Peyer's patch (tissue), 4 donors: Measurements from ENCODE around the gene VANGL1.

Source experiments
- POLR2A ChIP-seq, 2 donors: fragments of 450-650 bp; IDR thresholded peaks; one replicate each; pipeline ENCODE4 v1.5.1; 2017; ENCODE audit warnings: antibody characterized with exemption in 2 of 2, mild to moderate bottlenecking in 2 of 2, moderate library complexity in 2 of 2
- TF ChIP-seq, protein P1 (sequence below), 6 experiments: fragments of 450-650 bp in 4 of 6; fragments of 200-600 bp in 2 of 6; sonication (generic) in 1 of 6; IDR thresholded peaks; one replicate each; pipeline ENCODE4 v1.5.1; 2017 to 2019; ENCODE audit warnings: antibody characterized with exemption in 6 of 6, mild to moderate bottlenecking in 3 of 6, moderate library complexity in 1 of 6

DNA sequence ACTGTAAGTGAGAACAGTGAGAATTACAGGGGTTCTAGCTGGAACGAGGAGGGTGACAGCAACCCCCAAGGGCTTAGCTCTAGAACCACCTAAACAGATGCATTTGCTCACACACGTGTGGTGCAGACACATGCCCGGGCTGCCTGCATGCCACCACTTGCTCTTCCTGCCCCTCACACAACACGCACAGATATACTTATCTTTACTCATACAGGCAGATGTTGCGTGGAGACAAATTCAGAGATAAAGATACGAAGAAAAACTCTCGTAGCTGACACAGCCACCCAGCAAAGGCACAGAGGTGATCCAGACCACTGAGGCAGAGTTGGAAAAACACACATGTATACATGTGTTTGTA is 13.5 kb downstream of the VANGL1 start:
- TF ChIP-seq, protein P1, sequence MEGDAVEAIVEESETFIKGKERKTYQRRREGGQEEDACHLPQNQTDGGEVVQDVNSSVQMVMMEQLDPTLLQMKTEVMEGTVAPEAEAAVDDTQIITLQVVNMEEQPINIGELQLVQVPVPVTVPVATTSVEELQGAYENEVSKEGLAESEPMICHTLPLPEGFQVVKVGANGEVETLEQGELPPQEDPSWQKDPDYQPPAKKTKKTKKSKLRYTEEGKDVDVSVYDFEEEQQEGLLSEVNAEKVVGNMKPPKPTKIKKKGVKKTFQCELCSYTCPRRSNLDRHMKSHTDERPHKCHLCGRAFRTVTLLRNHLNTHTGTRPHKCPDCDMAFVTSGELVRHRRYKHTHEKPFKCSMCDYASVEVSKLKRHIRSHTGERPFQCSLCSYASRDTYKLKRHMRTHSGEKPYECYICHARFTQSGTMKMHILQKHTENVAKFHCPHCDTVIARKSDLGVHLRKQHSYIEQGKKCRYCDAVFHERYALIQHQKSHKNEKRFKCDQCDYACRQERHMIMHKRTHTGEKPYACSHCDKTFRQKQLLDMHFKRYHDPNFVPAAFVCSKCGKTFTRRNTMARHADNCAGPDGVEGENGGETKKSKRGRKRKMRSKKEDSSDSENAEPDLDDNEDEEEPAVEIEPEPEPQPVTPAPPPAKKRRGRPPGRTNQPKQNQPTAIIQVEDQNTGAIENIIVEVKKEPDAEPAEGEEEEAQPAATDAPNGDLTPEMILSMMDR (IDR thresholded peaks at IDR 0.05) = no peak
- no peak for TF ChIP-seq POLR2A (IDR thresholded peaks at IDR 0.05)
